NCI-H1092 treated with DMSO at 0.1 percent for 48 hours (cell line): ENCODE results near the gene LRMDA.

Experiments used
- DNase-seq: peaks from one replicate; lab custom pipeline; 2025; lab: John Stamatoyannopoulos, UW

The LRMDA gene

DNA sequence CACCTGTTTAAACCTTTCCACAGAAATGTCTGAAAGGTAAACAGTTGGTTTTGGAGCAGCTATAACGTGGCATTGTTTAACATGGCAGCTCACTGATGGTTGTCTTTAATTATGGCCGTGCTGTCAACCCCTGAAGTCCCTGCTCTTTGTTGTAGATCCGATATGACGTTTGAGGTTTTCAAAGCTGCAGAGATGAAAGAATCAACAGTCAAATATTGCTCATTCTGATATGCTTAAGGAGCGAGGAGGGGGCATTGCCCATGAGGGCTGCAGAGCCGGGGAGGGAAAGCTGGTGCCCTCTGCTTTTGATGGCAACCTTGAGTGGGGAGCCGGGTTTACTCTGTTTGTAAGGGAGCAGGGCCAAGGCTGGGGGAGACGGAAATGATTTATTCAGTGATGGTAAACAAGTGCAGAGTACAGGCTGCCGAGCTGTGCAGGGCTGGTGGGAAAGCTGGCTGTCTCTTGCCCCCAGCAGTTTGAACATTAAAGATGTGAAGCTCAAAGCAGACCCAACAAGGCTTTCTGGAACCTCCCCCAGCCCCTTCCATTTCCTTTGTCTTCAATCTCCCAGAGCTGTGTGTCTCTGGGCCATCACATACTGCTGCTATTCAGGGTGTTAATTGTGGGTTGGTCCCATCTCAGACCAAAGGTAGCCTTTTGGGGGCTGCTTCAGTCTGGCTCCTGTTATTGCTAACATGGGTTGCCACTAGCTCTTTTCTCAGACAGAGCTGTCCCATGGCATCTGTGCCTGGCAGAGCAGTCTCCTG lies 345.5 kb downstream of the LRMDA start:
- DNase-seq, result peak; percentile 88

DNA sequence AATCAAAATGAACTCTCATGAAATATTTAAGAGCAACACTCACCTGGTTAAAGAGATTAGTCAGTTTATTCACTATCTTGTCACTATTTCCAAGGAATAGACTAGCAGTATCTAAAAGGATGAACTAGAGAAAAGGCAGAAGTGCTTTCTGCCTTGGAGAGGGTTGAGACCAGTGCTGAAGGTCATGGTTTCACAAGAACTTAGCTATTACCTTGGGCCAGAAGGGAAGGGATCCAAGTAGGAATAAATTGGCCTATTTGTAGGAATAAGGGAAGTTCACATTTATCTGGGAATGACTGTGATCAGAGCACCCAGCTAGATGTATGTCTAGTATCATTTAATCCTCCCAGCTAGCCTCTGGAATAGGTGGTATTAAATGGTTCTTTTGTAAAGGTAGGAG lies 347.2 kb downstream of the LRMDA start:
- DNase-seq, result no peak

DNA sequence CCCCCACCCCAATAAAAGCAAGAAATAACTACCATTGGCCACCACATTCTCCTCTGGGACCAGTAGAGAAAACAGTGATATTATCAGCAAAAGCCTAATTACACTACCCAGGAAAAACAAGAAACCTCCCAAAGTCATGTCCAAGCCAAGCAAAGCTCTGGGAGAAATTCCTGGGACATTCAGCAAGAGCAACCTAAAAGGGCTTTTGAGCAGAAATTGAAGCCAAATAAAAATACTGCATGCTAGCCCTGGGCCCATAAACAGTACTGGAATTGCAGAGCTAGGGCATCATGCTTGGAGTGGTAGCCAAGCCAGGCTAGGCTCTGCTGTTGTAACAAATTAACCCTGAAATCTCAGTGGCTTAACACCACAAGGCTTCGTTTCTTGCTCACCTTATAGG lies 347.9 kb downstream of the LRMDA start:
- DNase-seq, result no peak

DNA sequence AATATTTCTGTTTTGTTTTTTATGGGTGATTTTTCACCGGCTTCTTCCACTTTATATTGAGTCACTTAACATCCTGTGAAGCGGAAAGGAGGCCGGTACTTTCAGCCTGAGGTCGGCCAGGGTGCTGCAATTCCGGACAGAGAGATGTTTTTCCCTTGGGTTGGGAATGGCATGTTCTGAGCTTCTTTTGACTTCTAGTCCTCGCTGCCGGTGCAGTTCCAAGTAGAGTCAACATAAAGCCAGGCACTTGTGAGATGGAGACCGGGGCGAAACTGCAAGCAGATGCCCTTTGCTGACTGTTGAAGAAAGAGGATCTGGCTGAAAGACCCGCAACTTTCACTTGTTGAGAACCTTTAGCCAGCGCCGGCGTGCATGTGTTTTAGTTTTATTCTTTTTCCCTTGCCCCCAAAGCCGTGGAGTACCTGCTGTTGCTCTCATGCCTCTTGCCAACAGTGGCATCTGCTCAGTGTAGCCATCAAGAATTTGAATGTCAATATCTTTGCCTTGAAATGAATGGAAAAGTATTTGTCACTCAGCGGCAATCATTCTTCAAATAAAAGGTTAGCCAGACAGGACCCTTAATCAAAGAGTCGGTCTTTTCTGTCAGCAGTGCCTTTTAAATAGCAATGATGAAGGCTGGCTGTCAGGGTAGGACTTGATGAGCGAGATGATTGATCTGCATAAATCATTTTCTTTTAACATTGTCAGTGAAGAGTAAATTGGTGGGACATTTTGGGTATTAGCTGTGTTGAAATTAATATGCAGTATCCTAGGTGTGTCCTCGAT lies 351.2 kb downstream of the LRMDA start:
- no peak for DNase-seq

DNA sequence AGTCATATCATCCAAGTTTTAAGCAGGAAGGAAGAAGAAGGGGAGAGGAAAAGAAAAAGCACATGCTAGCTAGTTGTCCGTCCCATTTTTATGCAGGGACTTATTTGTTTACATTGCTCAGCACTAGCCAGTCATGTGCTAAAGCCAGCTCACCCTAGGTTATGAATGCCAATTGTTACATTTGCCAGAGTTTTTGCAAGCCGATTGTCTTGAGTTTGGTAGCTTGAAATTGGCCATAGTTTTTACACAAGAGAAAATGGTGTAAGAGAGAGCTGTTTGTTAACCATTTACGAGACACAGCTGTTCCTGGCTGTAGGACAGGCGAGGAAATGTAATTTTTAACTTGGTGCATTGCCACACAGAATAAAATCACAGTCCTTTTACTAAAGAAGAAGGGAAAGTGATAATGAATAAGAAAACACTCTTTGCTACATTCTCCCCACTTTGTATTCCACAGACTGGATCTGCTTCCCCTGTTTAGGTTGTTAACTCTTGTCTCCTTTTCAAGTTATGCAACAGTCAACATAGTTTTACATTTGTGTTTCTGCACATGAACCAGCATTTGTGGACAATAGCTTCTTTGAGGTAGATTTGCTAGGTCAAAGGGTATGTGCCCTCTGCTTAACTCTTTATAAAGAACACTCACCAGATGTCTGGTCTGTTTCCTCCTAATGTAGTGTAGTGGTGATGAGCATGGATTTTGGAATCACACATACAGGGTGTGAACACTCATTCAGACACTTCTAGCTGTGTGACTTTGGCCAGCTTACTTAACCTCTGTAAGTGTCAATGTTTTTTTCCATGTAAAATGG lies 357.2 kb downstream of the LRMDA start:
- DNase-seq, result no peak

DNA sequence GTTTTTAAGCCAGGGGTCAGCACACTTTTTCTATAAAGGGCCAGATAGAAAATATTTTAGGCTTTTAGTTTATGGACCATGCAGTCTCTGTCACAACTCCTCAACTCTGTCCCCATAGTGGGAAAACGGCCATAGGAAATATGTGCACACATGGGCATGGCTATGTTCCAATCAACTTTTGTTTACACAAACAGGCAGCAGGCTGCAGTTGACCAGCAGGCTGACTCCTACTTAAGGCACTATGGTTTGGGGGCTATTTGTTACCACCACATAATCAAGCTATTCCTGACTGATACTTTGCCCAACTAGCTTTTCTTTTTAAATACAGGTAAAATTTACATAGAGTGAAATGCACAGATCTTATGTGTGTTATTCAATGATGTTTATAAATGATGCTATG lies 362.4 kb downstream of the LRMDA start:
- DNase-seq, result no peak

DNA sequence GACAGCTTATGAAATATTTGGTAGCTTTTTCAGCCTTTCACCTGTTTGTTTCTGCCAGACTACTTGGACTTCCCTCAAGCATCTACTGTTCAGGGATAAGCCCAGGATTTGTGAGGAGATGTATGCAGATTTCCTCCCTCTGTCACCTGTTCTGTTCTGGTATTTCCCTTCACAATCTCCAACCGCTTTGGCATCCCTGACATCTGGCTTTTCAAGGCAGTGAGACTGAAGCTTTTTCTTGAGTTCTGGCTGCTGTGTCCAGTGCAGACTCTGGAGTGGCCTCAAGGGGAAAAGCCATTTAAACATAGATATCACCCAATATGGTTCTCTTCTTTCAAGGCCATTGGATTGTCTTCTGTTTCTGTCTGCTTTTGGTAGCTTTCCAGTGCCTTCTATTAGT lies 369.7 kb downstream of the LRMDA start:
- DNase-seq, result no peak

DNA sequence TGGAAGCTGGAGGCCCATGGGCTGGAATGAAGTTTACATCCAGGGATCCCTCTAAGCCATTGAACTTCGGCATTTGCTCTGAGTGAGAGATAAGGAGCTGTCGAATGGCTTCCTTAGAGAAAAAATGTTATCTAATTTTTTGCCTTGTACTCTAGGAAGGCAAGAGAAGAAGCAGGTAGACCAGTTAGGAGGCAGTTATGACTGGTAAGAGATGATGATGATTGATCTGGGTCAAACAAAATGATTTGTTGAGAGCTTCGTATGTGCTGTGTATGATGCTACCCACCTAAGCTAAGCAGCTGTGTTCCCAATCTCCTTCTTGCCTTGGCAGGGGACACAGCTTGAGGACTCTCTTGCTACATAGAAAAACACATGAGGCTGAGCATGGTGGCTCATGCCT lies 370.2 kb downstream of the LRMDA start:
- DNase-seq, result no peak

DNA sequence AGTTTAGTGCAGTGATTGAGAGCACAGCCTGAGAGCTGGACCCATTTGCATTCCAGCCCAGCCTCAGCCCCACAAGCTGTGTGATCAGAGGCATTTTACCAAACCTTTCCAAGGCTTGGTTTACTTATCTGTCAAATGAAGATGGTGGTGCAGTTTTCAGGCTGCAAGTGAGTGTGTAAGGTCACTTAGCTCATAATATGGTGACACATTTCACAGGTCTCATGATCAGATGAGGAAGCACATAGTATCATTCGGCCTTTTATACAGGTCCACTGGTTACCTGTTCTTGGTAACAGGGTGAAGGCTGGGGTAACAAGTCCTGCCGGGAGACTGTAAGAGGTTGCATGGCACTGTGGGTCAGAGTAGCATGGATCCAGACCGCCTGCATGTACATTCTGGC lies 371.7 kb downstream of the LRMDA start:
- no peak for DNase-seq

DNA sequence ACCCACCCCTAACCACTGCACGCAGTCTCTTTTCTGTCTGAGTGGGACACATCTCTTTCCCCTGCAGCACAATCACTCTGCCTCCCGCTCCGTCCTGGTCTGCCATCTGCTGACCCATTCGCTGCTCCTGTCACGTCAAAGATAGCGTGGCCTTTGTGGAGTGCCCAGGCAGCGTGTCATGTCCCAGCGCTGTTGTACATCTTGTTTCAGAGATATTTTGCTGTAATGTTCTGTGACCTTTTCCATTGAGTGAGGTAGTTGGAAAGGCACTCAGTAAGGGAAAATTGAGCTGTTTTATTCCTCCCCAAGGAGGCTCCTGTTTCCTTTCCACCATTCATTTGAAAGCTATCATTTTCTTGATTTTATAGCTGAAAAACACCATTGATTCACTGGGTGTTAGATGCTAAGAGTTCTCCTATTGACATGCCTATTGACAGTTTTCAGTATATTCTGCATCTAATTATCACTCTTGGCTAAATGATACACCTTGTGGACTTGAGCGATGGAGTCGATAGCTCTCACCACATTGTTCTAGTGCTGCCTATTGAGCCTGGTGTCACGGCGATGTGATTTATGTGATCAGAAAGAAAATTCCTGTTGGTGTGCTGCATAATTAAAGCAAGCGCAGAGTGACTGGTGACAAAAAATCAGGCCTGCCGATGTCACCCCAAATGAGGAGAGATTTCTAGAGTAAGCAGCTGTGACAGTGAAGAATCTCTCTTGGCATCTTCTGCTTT lies 372.6 kb downstream of the LRMDA start:
- DNase-seq, result peak; percentile 58

DNA sequence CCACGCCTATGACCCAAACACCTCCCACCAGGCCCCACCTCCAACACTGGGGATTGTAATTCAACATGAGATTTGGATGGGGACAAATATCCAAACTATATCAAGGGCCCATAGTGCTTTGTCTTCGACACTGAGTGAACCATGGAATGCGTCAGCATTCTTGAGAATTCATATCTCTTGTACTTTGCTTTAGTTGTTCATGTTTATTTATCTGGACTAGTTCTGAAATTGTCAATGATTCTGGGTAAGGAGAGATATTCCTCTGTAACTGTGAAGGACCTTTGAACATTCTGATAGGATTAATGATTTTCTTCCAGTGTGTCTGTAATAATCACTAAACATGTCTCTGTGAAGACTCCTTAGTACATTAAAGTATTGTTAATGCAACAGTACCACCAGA lies 374.8 kb downstream of the LRMDA start:
- no peak for DNase-seq

DNA sequence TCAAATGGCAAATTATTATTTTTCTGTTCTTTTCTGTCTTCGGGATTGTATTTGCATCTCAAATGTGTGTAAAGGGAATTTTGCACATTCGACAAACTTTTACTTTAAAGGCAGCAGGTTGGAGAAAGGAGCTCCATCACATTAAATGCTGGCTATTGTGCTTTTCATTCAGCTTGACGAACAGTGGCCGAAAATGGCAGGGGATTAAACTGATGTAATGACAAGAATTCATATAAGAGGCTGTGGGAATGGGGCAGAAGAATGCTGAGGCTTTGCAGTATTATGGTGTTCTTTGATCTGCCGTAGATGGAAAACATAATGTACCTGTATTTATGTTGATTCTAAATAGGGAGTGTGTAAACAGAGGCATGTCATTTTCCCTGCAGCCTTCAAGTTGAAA lies 376.0 kb downstream of the LRMDA start:
- no peak for DNase-seq

DNA sequence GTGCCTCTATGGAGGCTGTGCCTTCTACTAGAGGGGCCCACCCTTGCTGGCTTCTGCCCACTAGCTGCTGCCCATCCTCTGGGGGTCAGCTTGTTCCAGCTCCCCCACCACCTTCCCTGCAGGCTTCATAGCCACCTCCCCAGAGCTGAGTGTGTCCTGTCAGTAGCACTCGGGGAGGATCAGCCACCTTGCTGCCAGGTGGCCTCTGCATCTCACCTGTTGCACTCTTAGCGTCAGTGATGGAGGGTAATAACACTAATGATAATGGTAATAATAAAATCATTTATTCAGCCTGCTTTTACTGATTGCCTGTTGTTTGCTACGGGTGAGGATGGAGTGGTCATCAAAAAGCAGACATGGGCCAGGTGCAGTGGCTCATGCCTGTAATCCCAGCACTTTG lies 377.6 kb downstream of the LRMDA start:
- no peak for DNase-seq

DNA sequence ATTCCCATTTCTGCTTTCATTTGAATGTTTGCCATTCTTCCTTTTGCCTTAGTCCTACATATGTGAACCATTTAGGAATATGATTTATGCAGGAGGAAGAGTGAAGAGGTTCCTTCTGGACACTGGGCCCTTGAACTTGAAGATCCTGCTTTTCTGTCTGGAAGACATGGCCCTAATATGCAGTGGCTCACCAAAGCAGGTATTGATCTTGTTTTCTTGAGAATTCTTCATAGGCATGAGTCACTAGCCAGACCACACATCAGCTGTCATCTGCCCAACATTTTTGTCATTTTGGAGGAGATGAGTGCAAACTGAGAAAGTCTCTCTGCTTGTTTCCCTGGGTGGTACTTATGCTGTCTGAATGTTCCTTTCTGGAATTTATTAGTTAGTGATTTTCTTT lies 382.6 kb downstream of the LRMDA start:
- no peak for DNase-seq

DNA sequence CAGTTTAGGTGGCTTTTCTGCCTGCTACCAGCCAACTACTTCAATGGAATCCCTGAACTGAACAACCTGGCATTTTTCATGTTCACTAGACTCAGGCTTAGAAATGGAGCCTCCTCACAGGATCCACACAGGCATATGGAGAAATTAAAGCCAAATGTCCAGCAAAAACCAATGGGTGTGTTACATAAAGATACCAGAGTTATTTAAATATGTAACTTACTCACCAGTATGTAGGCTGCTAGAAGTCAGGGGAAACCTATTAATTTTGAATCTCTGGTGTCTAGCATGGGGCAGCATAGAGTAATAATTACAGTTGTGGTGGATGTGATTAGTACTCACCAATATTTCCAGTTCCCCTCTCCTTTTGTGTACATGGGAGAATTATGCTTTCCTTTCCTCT lies 383.6 kb downstream of the LRMDA start:
- DNase-seq, result no peak

DNA sequence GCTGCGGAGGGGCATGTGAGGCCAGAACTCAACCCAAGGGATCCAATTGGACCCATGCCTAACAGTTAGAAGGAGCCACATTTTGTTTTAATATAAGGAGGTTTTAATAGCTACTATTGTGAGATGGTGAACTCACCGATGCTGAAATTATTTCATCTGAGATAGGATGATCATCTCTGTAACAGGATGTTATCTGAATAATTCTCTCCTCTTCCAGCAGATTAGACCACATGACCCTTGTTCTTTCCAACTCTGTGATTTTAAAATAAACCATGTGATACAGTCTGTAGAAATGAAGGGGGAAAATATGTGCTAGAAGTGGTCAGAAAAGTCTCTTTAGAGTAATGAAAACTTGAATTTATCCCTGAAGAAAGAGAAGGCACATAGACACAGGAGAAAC lies 385.8 kb downstream of the LRMDA start:
- DNase-seq, result no peak

DNA sequence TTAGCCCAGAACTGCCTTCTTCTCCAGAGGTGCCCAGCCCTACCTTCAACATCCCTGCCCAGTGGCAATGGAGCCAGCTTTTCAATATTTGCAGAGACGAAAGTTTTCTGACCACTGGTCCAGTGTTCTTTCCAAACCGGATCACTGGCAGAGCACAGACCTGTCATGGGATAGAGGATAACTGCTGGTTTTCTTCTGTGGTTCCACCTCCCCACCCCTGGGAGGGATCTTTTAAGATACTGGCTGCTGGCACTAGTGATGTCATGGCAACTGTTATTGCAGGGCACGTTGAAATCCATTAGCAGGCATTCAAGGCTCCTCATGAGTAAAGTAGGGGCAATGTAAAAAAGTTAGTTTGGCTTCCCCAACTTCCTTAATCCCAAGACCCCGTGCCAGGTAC lies 387.1 kb downstream of the LRMDA start:
- DNase-seq, result no peak

DNA sequence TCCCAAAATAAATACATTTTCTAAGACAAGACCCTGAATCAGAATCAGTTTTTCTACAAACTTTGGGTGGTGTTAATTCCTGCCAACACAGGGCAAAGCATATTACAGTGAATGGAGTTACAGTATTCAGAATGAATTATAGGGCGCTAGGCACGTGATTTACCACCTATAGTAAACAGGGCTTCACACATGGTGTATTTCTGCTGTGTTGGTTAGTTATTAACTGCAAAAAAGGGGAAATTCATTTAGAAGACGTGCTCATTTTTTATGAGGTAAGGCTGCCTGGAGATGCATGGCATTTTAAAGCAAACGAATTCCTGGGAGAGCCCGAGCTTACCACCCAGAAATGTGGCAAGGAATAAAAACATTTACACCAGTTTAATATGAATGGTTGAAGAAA lies 393.8 kb downstream of the LRMDA start:
- no peak for DNase-seq

DNA sequence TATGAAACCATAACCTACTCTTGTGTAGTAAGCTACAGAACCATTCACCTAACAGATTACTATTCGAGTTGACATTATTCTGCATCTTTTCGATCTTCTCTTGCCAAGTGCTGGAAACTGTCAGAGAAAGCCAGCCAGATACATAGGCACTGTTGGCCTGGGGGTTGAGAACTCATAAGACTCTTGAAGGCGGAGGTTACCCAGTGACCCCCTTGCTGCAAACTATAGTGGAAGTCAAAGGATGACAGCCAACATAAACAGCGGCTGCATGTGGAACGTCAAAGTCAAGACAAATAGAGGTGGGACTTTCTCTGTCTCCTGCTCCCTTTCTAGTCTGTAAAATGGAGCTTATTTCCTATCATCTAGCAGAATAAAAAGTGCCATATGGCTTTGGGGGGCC lies 394.2 kb downstream of the LRMDA start:
- no peak for DNase-seq

DNA sequence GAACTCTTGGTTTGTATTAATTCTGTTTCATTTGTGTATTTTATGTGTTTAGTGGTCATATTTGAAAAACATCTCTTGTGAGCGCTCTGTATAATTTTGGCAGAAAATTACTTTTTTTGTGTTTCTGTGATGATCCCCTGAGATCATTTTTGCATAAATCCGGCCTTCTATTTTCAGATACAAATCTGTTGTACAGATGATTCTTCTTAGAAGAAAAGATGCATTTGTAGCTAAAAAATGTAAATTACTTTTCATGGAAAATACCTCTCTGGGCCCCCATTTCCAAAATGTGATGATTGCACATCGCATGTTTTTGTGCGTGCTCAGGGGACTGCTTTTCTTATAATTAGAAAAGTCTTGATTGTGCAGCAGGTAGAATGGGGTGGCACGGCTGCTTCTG lies 395.4 kb downstream of the LRMDA start:
- no peak for DNase-seq

DNA sequence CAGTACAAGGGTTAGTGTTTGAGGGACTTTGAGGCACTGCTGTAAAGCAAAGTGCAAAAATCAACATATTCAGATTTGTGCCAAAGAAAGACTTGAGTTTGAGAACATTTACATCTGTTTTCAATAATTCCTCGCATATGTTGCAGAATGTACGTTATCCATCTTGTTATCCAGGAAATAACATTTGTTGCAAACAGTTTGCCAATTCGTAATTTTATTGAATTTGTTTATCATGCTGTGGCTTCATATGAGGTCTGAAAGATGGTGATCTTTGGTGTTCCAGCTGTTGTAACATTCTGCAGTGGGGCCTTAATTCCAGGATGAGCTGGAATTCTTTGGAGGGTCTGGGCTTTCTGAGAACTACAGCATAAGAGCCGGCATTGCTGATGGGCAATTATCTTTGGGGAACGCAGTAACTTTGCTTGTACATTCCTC lies 396.2 kb downstream of the LRMDA start:
- DNase-seq, result no peak

DNA sequence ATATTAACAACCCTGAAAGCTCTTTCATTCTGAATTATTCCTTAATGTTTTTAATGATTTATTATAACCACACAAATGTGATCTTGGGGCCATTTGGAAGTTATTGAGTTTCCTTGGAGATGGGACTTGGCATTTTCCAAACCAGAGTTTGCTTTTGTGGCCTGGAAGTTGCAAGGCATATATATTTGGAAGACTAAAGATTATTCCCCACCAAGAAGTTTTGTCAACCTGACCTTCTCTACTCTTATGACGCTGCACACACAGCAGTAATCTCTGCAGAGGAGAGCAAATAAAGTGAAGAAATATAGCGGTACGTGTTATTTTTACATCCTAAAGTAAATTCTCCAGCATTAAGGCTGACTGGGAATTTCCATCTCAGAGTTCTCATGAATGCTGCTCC lies 397.0 kb downstream of the LRMDA start:
- DNase-seq, result no peak
